Thymus (tissue), 11 donors: ENCODE data around the gene OR6C68. TPM values are rescaled to one million over a fixed set of nuclear protein-coding genes. Genes with fewer than 3 reads are reported as not detected.
"Not testable (repeated sequence)": the region's sequence is repeated elsewhere in the genome, so short reads cannot be mapped to it uniquely, and the experiment has no call there.

Experiments
- DNase-seq, 9 donors: peaks; one replicate each; pipeline ENCODE4 v3.0.0-alpha.2; 2013; ENCODE audit warnings: low spot score in 9 of 9, low read depth in 6 of 9, missing footprints in 1 of 9
- H3K27ac ChIP-seq, 2 donors: one replicate each; pipeline ENCODE4 v1.5.1; 2013; ENCODE audit warnings: control low read depth in 1 of 2, low read depth in 1 of 2, low read length in 1 of 2, mild to moderate bottlenecking in 1 of 2, moderate library complexity in 1 of 2
- H3K27me3 ChIP-seq, 2 donors: one replicate each; pipeline ENCODE4 v1.5.1; 2013; ENCODE audit warnings: low read length in 1 of 2; ENCODE audit not compliant: control insufficient read depth in 2 of 2, insufficient read depth in 1 of 2
- H3K36me3 ChIP-seq, 2 donors: one replicate each; pipeline ENCODE4 v1.5.1; 2013; ENCODE audit warnings: low read length in 1 of 2, mild to moderate bottlenecking in 1 of 2, moderate library complexity in 1 of 2; ENCODE audit not compliant: control insufficient read depth in 2 of 2, insufficient read depth in 2 of 2
- H3K4me1 ChIP-seq, 2 donors: one replicate each; pipeline ENCODE4 v1.5.1; 2013; ENCODE audit warnings: low read length in 2 of 2; ENCODE audit not compliant: control insufficient read depth in 2 of 2, insufficient read depth in 2 of 2
- H3K4me3 ChIP-seq, 2 donors: one replicate each; pipeline ENCODE4 v1.5.1; 2013; ENCODE audit warnings: low read length in 2 of 2, control low read depth in 1 of 2, mild to moderate bottlenecking in 1 of 2
- H3K9me3 ChIP-seq, 2 donors: one replicate each; pipeline ENCODE4 v1.5.1; 2013; ENCODE audit warnings: low read length in 1 of 2, mild to moderate bottlenecking in 1 of 2; ENCODE audit not compliant: control insufficient read depth in 2 of 2, insufficient read depth in 1 of 2
- WGBS: extraction: QIAGEN DNeasy Blood & Tissue Kit; methylation state at CpG from one replicate; pipeline ENCODE4 v1.1.7; 2013; 5-methylcytosine and 5-hydroxymethylcytosine counted together
- polyA plus RNA-seq: library from polyadenylated mRNA; stranded (reverse); fragments of 200-250 nt; gene quantifications from one replicate; pipeline ENCODE4 v1.2.3, GENCODE V29; 2013
- total RNA-seq: library from RNA; stranded (reverse); fragments of 120-200 nt; gene quantifications from one replicate; pipeline ENCODE4 v1.2.4, GENCODE V29; 2013
- donor health status: healthy.

OR6C68 gene
- total and polyA plus RNA-seq, 2 donors, result not detected

DNA sequence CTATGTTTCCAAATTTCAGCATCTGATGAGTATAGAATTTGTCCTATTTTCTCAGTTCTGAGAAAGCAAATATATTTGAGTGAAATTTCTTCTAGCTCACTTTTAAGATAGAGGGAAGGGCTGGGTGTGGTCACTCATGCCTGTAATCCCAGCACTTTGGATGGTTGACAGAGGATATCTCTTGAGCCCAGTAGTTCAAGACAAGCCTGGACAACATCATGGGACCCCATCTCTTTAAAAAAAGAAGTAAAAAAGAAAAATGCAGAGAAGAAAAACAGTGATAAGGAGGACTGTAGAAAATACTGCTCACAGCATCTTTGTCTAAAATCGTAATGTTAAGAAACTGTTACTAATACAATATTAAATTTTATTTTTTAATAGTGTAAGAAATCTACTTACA lies 19.9 kb upstream of the OR6C68 start:
- DNase-seq, result no peak
- Histone ChIP-seq H3K9me3 (no peaks in the 10 kb centered on the region), H3K27ac (no peak overlapping the region), H3K4me3 (no peak overlapping the region), H3K27me3 (no peaks in the 10 kb centered on the region), H3K36me3 (no peaks in the 10 kb centered on the region), H3K4me1 (no peaks in the 10 kb centered on the region)
- WGBS, result 97% methylated on average over 1 of the region's 1 CpG

DNA sequence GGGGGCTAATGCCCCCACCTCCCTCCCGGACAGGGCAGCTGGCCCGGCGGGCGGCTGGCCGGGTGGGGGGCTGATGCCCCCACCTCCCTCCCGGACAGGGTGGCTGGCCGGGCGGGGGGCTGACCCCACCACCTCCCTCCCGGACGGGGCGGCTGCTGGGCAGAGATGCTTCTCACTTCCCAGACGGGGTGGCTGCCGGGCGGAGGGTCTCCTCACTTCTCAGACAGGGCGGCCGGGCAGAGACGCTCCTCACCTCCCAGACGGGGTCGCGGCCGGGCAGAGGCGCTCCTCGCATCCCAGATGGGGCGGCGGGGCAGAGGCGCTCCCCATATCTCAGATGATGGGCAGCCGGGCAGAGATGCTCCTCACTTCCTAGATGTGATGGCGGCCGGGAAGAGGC lies 13.0 kb upstream of the OR6C68 start:
- DNase-seq, H3K4me1 ChIP-seq, H3K9me3 ChIP-seq, H3K27me3 ChIP-seq, H3K4me3 ChIP-seq, H3K27ac ChIP-seq, H3K36me3 ChIP-seq: not testable (repeated sequence)
- 92% methylated on average over 29 of the region's 29 CpGs for WGBS

DNA sequence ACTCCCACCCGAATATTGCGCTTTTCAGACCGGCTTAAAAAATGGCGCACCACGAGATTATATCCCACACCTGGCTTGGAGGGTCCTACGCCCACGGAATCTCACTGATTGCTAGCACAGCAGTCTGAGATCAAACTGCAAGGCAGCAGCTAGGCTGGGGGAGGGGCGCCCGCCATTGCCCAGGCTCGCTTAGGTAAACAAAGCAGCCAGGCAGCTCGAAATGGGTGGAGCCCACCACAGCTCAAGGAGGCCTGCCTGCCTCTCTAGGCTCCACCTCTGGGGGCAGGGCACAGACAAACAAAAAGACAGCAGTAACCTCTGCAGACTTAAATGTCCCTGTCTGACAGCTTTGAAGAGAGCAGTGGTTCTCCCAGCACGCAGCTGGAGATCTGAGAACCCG lies 7.9 kb upstream of the OR6C68 start:
- H3K4me1 ChIP-seq, H3K9me3 ChIP-seq, H3K36me3 ChIP-seq, H3K4me3 ChIP-seq, DNase-seq, H3K27ac ChIP-seq, H3K27me3 ChIP-seq: not testable (repeated sequence)
- WGBS, result 89% methylated on average over 11 of the region's 13 CpGs

DNA sequence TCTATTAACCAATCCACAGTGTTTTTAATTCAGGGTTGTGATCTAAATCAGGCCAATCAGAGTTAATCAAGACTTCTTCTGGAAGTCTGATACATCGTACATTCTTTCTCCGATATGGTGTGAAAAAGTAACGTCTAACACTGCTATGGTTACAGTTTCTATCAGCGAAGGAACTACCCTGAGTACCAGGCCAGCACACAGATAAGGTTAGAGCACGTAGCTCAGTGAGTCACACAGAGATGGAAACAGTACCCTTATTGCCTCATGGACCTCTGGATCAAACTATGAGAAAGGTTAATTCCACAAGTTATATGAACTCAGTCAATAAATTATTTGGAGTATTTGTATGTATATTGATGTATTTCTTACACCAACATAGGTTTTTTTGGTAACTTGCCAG lies 3.3 kb downstream of the OR6C68 start:
- no peaks in the 10 kb centered on the region for H3K36me3 ChIP-seq
- no peak for DNase-seq
- 90% methylated on average over 5 of the region's 5 CpGs for WGBS

DNA sequence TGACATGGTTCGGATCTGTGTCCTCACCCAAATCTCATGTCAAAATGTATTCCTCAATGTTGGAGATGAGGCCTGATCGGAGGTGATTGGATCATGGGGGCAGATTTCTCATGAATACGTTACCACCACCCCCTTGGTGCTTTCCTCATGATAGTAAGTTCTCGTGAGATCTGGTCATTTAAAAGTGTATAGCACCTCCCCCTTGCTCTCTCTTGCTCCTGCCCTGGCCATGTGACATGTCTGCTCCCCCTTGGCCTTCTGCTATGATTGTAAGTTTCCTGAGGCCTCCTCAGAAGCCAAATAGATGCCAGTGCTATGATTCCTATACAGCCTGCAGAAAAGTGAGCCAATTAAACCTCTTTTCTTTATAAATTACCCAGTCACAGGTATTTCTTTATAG lies 7.1 kb downstream of the OR6C68 start:
- H3K4me1 ChIP-seq, result no peaks in the 10 kb centered on the region
- H3K4me3 ChIP-seq, result no peak overlapping the region
- no peaks in the 10 kb centered on the region for H3K9me3 ChIP-seq
- no peaks in the 10 kb centered on the region for H3K36me3 ChIP-seq
- no peaks in the 10 kb centered on the region for H3K27me3 ChIP-seq
- no peak for DNase-seq
- H3K27ac ChIP-seq, result no peak overlapping the region
- WGBS, result 93% methylated on average over 4 of the region's 4 CpGs

More for the DNA sequence above, 3.3 kb downstream of the OR6C68 start:
- no peaks in the 10 kb centered on the region for H3K4me1 ChIP-seq
- no peak overlapping the region for H3K27ac ChIP-seq
- no peak overlapping the region for H3K4me3 ChIP-seq
- H3K9me3 ChIP-seq, result no peaks in the 10 kb centered on the region
- H3K27me3 ChIP-seq, result no peaks in the 10 kb centered on the region

DNA sequence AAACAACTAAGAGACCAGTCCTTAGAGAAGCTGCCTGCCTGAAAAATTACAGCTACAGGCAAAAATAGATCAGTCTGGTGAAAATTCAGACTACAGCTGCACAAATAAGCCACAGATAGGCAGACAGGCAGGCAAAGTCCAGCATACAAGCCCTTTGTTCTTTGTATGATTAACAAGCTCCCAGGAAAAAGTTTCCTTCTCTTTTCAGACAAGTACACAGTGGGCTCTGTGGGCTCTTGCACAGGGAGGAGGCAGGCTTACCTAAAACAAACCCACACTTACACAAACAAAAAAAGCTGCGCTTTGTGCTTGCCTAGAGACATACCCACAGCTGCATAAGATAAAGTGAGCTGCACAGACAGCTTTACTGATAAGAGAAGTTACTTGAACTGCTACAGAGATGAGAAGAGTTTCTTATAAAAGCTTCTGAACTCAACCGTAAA lies 7.7 kb downstream of the OR6C68 start:
- no peaks in the 10 kb centered on the region for H3K27me3 ChIP-seq
- no peak overlapping the region for H3K27ac ChIP-seq
- no peak for DNase-seq
- 51% methylated on average over 2 of the region's 2 CpGs for WGBS
- no peaks in the 10 kb centered on the region for H3K9me3 ChIP-seq
- no peaks in the 10 kb centered on the region for H3K36me3 ChIP-seq
- H3K4me1 ChIP-seq, result no peaks in the 10 kb centered on the region
- no peak overlapping the region for H3K4me3 ChIP-seq

DNA sequence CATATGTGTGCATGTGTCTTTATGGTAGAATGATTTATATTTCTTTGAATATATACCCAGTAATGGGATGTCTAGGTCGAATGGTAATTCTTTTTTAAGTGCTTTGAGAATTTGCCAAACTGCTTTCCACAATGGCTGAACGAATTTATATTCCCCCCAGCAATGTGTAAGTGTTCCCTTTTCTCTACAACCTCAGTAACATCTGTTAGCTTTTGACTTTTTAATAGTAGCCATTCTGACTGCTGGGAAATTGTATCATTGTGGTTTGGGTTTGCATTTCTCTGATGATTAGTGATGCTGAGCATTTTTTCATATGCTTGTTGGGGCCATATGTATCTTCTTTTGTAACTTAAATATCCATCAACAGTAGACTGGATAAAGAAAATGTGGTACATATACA lies 9.4 kb downstream of the OR6C68 start:
- Histone ChIP-seq H3K4me3 (no peak overlapping the region), H3K27ac (no peak overlapping the region), H3K27me3 (no peaks in the 10 kb centered on the region), H3K4me1 (no peaks in the 10 kb centered on the region), H3K36me3 (no peaks in the 10 kb centered on the region), H3K9me3 (no peaks in the 10 kb centered on the region)
- WGBS, result 63% methylated on average over 2 of the region's 2 CpGs
- no peak for DNase-seq

DNA sequence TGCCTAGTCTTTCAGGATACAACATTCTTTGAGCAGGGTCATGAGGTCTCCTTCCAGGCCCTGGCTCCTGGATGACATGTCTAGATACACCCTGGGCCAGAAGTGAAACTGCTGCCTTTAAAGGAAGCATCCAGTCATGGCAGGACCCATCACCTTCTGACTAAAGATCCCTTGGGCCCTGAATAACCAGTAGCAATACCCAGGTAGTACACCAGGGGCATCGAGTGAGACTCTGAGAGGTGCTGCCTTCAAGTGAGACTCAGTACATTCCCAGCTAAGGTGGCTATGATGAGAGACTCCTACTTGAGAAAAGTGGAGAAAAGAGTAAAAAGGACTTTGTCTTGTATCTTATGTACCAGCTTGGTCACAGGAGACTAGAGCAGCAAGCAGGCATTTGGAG lies 23.5 kb downstream of the OR6C68 start:
- no peaks in the 10 kb centered on the region for H3K4me1 ChIP-seq
- no peak for DNase-seq
- WGBS, result 87% methylated on average over 1 of the region's 1 CpG
- H3K9me3 ChIP-seq, result no peaks in the 10 kb centered on the region
- H3K27me3 ChIP-seq, result no peaks in the 10 kb centered on the region
- no peak overlapping the region for H3K4me3 ChIP-seq
- H3K27ac ChIP-seq, result no peak overlapping the region
- H3K36me3 ChIP-seq, result no peaks in the 10 kb centered on the region

DNA sequence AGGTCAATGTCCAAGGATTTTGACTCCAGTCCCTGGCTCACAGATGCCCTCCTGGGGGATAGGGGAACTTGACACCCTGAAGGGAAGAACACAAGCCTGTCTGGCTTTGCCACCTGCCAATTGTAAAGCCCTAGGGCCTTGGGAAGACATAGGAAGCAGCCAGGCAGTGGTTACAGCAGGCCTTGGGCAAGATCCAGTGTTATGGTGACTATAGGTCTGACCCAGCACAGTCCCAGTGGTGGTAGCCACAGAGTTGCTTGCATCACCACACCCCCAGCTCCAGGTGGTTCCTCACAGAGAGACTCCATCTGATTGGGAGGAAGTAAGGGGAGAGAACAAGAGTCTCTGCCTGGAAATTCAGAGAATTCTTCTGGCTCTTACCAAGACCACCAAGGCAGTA lies 24.2 kb downstream of the OR6C68 start:
- H3K36me3 ChIP-seq, result no peaks in the 10 kb centered on the region
- no peaks in the 10 kb centered on the region for H3K9me3 ChIP-seq
- H3K27ac ChIP-seq, result no peak overlapping the region
- H3K4me1 ChIP-seq, result no peaks in the 10 kb centered on the region
- H3K4me3 ChIP-seq, result no peak overlapping the region
- no peaks in the 10 kb centered on the region for H3K27me3 ChIP-seq
- DNase-seq, result no peak
